Right ventricle myocardium inferior (tissue), 1 donor: ENCODE data around the gene NOMO2. TPM values are rescaled to one million over a fixed set of nuclear protein-coding genes. Genes with fewer than 3 reads are reported as not detected.
"Not testable (repeated sequence)": the region's sequence is repeated elsewhere in the genome, so short reads cannot be mapped to it uniquely, and the experiment has no call there.

Experiments
- ATAC-seq: fragments of 200-7000 bp; cut with Tn5 transposase; one replicate; pipeline ENCODE4 v1.9.1; 2020; ENCODE audit warnings: mild to moderate bottlenecking, moderate library complexity
- DNase-seq: peaks from one replicate; pipeline ENCODE4 v3.0.0; 2021; ENCODE audit errors: missing footprints
- intact Hi-C: fragments of 100-400 bp; cut with DNase I; formaldehyde crosslinking; loops from one replicate; pipeline ENCODE4 v1.11.0; 2022
- long read RNA-seq: library from polyadenylated mRNA; unstranded; transcript quantifications from one replicate; pipeline ENCODE4 v2.0.0, GENCODE V29; 2021
- total RNA-seq: library from RNA; stranded (reverse); fragmentation: NEBNext Ultra II Directional; extraction: Animal tissue kit (Norgen Biotek cat#: 25700); gene quantifications from one replicate; pipeline ENCODE4 v1.2.1, GENCODE V29; 2021
- donor health status: DM: no; HTN: yes; CAD: no; lungs with severe emphysema.

Gene NOMO2, protein sequence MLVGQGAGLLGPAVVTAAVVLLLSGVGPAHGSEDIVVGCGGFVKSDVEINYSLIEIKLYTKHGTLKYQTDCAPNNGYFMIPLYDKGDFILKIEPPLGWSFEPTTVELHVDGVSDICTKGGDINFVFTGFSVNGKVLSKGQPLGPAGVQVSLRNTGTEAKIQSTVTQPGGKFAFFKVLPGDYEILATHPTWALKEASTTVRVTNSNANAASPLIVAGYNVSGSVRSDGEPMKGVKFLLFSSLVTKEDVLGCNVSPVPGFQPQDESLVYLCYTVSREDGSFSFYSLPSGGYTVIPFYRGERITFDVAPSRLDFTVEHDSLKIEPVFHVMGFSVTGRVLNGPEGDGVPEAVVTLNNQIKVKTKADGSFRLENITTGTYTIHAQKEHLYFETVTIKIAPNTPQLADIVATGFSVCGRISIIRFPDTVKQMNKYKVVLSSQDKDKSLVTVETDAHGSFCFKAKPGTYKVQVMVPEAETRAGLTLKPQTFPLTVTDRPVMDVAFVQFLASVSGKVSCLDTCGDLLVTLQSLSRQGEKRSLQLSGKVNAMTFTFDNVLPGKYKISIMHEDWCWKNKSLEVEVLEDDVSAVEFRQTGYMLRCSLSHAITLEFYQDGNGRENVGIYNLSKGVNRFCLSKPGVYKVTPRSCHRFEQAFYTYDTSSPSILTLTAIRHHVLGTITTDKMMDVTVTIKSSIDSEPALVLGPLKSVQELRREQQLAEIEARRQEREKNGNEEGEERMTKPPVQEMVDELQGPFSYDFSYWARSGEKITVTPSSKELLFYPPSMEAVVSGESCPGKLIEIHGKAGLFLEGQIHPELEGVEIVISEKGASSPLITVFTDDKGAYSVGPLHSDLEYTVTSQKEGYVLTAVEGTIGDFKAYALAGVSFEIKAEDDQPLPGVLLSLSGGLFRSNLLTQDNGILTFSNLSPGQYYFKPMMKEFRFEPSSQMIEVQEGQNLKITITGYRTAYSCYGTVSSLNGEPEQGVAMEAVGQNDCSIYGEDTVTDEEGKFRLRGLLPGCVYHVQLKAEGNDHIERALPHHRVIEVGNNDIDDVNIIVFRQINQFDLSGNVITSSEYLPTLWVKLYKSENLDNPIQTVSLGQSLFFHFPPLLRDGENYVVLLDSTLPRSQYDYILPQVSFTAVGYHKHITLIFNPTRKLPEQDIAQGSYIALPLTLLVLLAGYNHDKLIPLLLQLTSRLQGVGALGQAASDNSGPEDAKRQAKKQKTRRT
- 175 TPM for total RNA-seq
- long read RNA-seq, full-length matches to known transcripts, result 195 of 223 reads
- long read RNA-seq, partial matches to known transcripts, result 20 of 223 reads
- long read RNA-seq, other reads (novel, unspliced or antisense), result 8 of 223 reads

- intact Hi-C loops, result not testable (repeated sequence)
- ATAC-seq (peak; percentile 100), DNase-seq (peak; percentile 94)
Measured at GRCh38 chr16:18561727-18562314, at the start of gene NOMO2. Gene NOMO2 (minus strand): TSS chr16:18562097. CDS start chr16:18562040, 57 bp downstream.

DNA sequence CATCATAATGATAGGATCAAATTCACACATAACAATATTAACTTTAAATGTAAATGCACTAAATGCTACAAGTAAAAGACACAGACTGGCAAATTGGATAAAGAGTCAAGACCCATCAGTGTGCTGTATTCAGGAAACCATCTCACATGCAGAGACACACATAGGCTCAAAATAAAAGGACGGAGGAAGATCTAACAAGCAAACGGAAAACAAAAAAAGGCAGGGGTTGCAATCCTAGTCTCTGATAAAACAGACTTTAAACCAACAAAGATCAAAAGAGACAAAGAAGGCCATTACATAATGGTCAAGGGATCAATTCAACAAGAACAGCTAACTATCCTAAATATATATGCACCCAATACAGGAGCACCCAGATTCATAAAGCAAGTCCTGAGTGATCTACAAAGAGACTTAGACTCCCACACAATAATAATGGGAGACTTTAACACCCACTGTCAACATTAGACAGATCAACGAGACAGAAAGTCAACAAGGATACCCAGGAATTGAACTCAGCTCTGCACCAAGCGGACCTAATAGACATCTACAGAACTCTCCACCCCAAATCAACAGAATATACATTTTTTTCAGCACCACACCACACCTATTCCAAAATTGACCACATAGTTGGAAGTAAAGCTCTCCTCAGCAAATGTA, 48.4 kb upstream of the NOMO2 start:
- intact Hi-C loops, DNase-seq, ATAC-seq: not testable (repeated sequence)

- ATAC-seq, intact Hi-C loops, DNase-seq: not testable (repeated sequence)
Measured at GRCh38 chr16:18608271-18608670, 46.4 kb upstream of the NOMO2 start.

- DNase-seq, ATAC-seq, intact Hi-C loops: not testable (repeated sequence)
Measured at GRCh38 chr16:18603572-18604246, 41.8 kb upstream of the NOMO2 start.

GRCh38 chr16:18598582-18598981, 36.7 kb upstream of the NOMO2 start:
- ATAC-seq, DNase-seq, intact Hi-C loops: not testable (repeated sequence)

DNA sequence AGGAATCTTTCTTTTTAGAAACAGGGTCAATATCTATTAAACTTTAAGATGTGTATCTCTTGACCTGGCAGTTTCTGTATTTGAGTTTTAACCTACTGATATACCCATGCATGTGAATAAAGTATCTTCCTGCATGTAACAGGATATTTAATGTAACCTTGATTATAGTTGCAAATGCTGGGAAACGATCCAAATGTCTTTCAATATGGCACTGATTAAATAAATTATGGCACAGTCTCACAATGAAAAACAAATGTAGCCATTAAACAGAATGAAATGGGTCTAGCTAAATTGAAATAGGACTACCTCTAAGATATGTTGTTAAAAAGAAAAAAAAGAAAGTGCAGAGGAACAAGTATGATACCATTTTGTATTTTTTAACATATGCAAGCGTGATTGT, 35.8 kb upstream of the NOMO2 start:
- DNase-seq, intact Hi-C loops, ATAC-seq: not testable (repeated sequence)

GRCh38 chr16:18597319-18597718, 35.4 kb upstream of the NOMO2 start:
- DNase-seq, intact Hi-C loops, ATAC-seq: not testable (repeated sequence)

- ATAC-seq, intact Hi-C loops, DNase-seq: not testable (repeated sequence)
Measured at GRCh38 chr16:18595796-18596195, 33.9 kb upstream of the NOMO2 start.

- DNase-seq, intact Hi-C loops, ATAC-seq: not testable (repeated sequence)
Measured at GRCh38 chr16:18594880-18595279, 33.0 kb upstream of the NOMO2 start.

GRCh38 chr16:18593904-18594303, 32.0 kb upstream of the NOMO2 start:
- ATAC-seq, DNase-seq: not testable (repeated sequence)

GRCh38 chr16:18592982-18593381, 31.1 kb upstream of the NOMO2 start:
- ATAC-seq, intact Hi-C loops, DNase-seq: not testable (repeated sequence)

More at GRCh38 chr16:18593904-18594303, 32.0 kb upstream of the NOMO2 start:
- intact Hi-C loops, result not testable (repeated sequence)

DNA sequence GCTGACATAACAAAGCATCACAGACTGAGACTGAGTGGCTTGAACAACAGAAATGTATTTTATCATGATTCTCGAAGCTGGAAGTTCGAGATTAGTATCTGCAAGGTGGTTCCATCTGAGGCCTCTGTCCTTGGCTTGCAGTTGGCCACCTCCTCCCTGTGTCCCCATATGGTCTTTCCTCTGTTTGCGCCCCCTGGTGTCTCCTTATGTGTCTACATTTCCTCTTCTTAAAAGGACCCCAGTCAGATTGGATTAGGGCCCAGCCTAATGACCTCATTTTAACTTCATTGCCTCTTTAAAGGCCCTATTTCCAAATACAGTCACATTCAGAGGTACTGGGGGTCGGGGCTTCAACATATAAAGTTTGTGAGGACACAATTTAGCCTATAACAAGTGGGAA, 30.0 kb upstream of the NOMO2 start:
- intact Hi-C loops, ATAC-seq, DNase-seq: not testable (repeated sequence)

GRCh38 chr16:18591441-18591840, 29.5 kb upstream of the NOMO2 start:
- intact Hi-C loops, ATAC-seq, DNase-seq: not testable (repeated sequence)

GRCh38 chr16:18589806-18590205, 27.9 kb upstream of the NOMO2 start:
- ATAC-seq, DNase-seq, intact Hi-C loops: not testable (repeated sequence)

DNA sequence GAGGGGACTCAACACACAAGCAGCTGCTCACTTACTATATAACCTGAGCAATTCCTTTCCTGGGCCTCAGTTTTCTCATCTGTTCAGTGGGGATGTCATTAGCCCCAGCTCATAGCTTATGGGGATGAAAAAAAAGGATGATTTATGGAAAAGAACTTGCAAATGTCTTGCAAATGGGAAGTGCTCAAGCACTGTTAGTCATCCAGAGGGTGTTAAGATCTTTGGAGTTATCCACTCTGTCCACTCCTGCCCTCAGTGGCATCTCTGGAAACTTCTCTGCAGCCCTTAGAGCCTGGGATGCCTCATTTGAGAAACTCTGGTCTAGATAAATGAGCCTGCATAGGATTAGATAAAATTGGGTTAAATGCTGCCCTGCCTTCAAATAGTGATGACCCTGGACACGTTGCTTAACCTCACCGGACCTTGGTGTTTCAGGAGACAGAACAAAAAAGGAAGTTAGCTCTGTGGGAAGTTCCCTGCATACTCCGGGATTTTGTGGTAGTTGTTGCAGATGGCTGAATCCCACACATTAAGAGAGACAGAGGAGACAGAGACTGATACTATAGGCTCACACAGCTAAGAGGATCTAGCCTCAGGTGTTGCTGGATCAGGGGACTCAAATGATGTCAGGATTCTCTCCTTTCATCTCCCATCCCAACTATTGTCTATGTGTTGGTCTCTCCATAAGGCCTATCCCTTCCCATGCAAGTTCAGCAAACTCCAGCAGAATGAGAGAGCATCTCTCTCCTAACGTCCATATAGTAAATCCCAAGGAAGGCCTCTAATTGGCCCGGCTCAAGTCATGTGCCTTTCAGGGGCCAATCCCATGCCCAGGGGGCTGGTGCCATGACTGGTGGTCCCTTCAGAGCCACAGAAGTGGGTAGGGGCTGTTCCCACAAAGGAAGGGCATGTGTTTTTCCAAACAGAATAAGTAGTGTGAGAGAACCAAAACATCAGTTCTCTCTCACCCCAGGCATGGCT, 25.0 kb upstream of the NOMO2 start:
- ATAC-seq, intact Hi-C loops, DNase-seq: not testable (repeated sequence)

DNA sequence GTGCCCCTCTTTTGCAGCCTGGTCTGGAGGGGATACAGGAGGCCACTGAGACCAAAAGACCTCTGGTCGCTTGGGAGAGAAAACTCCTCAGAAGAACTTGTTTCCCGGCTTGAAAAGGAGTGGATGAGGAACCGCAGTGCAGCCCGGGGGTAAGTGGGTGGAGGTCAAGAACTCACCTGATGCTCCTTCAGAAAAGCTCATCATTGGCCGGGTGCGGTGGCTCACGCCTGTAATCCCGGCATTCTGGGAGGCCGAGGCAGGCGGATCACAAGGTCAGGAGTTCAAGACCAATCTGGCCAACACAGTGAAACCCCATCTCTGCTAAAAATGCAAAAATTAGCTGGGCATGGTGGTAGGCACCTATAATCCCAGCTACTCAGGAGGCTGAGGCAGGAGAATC, 23.9 kb upstream of the NOMO2 start:
- intact Hi-C loops, ATAC-seq, DNase-seq: not testable (repeated sequence)
